HCT116 (cell line): ENCODE results near the gene RTN4RL1. TPM values are rescaled to one million over a fixed set of nuclear protein-coding genes. Genes with fewer than 3 reads are reported as not detected.

ENCODE experiments used
- ATAC-seq: fragments of 200-7000 bp; cut with Tn5 transposase; 2 replicates; pipeline ENCODE4 v1.9.1; 2020; ENCODE audit warnings: mild to moderate bottlenecking, moderate library complexity
- BruUV-seq: library from RNA; stranded (reverse); fragments of 400-500 nt; replicated peaks from 2 replicates; lab custom pipeline; 2021; lab: Mats Ljungman, UMichigan
- CTCF ChIA-PET: fragments of 300-600 bp; sonication (Branson Sonifier 250); formaldehyde crosslinking; loops from one replicate; lab custom pipeline; 2021; ENCODE audit warnings: antibody characterized with exemption; lab: Charles Lee
- POLR2A ChIA-PET: fragments of 300-600, 350-600 bp; sonication (Branson Sonifier 250); formaldehyde crosslinking; loops from one replicate; lab custom pipeline; 2021; ENCODE audit warnings: antibody characterized with exemption; lab: Charles Lee
- RAD21 ChIA-PET, 2 experiments: fragments of 300-600 bp; sonication (Branson Sonifier 250); formaldehyde crosslinking; loops; one replicate each; lab custom pipeline; 2023; ENCODE audit warnings: low total read pairs in 2 of 2; ENCODE audit not compliant: uncharacterized antibody in 2 of 2, unreplicated experiment in 2 of 2, low non-redundant PET in 1 of 2; lab: Charles Lee
- DNase-seq: peaks from one replicate; pipeline ENCODE4 v3.0.0-alpha.2; 2010; ENCODE audit warnings: low read depth, low spot score
- H2AFZ ChIP-seq: fragments of 200-600 bp; shearing (Covaris generic), sonication (generic); 2 replicates; pipeline ENCODE4 v1.6.1; 2017; ENCODE audit warnings: low read depth, mixed run types, mixed read lengths, antibody characterized with exemption, low read length; ENCODE audit not compliant: poor library complexity, severe bottlenecking
- H3K27ac ChIP-seq: 2 replicates; pipeline ENCODE4 v1.5.1; 2012; ENCODE audit warnings: low read depth, low read length
- H3K27me3 ChIP-seq: fragments of 200-600 bp; sonication (generic); 2 replicates; pipeline ENCODE4 v1.6.1; 2016; ENCODE audit warnings: mixed run types, low read length, mixed read lengths; ENCODE audit not compliant: insufficient read depth
- H3K36me3 ChIP-seq, 2 experiments: fragments of 200-500 bp in 1 of 2; fragments of 200-600 bp in 1 of 2; sonication (Bioruptor generic) in 1 of 2; sonication (generic) in 1 of 2; 2 replicates each; pipeline versions ENCODE4 v1.5.1 to v1.6.1; 2014 to 2016; ENCODE audit warnings: low read length in 2 of 2, inconsistent platforms in 1 of 2, mixed read lengths in 1 of 2, mixed run types in 1 of 2; ENCODE audit not compliant: insufficient read depth in 2 of 2, control insufficient read depth in 1 of 2
- H3K4me1 ChIP-seq, 2 experiments: fragments of 200-600 bp in 1 of 2; sonication (generic) in 1 of 2; 2 replicates each; pipeline versions ENCODE4 v1.5.1 to v1.6.1; 2012 to 2017; ENCODE audit warnings: low read length in 2 of 2, inconsistent platforms in 1 of 2, mild to moderate bottlenecking in 1 of 2, mixed read lengths in 1 of 2, mixed run types in 1 of 2, moderate library complexity in 1 of 2; ENCODE audit not compliant: insufficient read depth in 2 of 2, control insufficient read depth in 1 of 2
- H3K4me2 ChIP-seq: fragments of 200-600 bp; sonication (generic); 2 replicates; pipeline ENCODE4 v1.6.1; 2017; ENCODE audit warnings: mixed run types, low read length, mixed read lengths
- H3K4me3 ChIP-seq, 2 experiments: fragments of 200-600 bp in 1 of 2; sonication (generic) in 1 of 2; replicated peaks in 1 of 2; 2 replicates each; pipeline ENCODE4 v1.5.1; 2011 to 2016; ENCODE audit warnings: low read length in 2 of 2, control low read depth in 1 of 2, low read depth in 1 of 2, mild to moderate bottlenecking in 1 of 2, mixed read lengths in 1 of 2, mixed run types in 1 of 2
- H3K79me2 ChIP-seq: fragments of 200-600 bp; sonication (generic); 2 replicates; pipeline ENCODE4 v1.6.1; 2017; ENCODE audit warnings: mild to moderate bottlenecking, mixed run types, low read length, moderate library complexity, mixed read lengths; ENCODE audit not compliant: insufficient read depth
- H3K9ac ChIP-seq: fragments of 200-600 bp; sonication (generic); 2 replicates; pipeline ENCODE4 v1.6.1; 2016; ENCODE audit warnings: low read length, mixed read lengths
- H3K9me2 ChIP-seq: fragments of 200-600 bp; sonication (generic), shearing (Covaris generic); 2 replicates; pipeline ENCODE4 v1.6.1; 2017; ENCODE audit warnings: mixed run types, mild to moderate bottlenecking, moderate library complexity; ENCODE audit not compliant: insufficient read depth
- H3K9me3 ChIP-seq, 2 experiments: fragments of 200-500 bp in 1 of 2; fragments of 200-600 bp in 1 of 2; sonication (Bioruptor generic) in 1 of 2; sonication (generic) in 1 of 2; 2 replicates each; pipeline ENCODE4 v1.6.1; 2014 to 2017; ENCODE audit warnings: low read length in 2 of 2, mixed read lengths in 2 of 2, inconsistent platforms in 1 of 2, low read depth in 1 of 2, mild to moderate bottlenecking in 1 of 2, mixed run types in 1 of 2, moderate library complexity in 1 of 2; ENCODE audit not compliant: control insufficient read depth in 1 of 2, insufficient read depth in 1 of 2
- H4K20me1 ChIP-seq: fragments of 200-600 bp; sonication (generic), shearing (Covaris generic); 2 replicates; pipeline ENCODE4 v1.6.1; 2017; ENCODE audit warnings: mixed run types, mild to moderate bottlenecking, moderate library complexity; ENCODE audit not compliant: insufficient read depth
- CBX3 ChIP-seq: IDR thresholded peaks from 2 replicates; pipeline ENCODE4 v1.6.1; 2012; ENCODE audit warnings: low read depth
- ELF1 ChIP-seq: IDR thresholded peaks from 2 replicates; pipeline ENCODE4 v1.6.1; 2012; ENCODE audit warnings: low read depth, borderline replicate concordance
- EZH2 ChIP-seq: fragments of 200-600 bp; sonication (generic); IDR thresholded peaks from 2 replicates; pipeline ENCODE4 v1.6.1; 2017; ENCODE audit warnings: antibody characterized with exemption, mixed run types
- EZH2phosphoT487 ChIP-seq: fragments of 200-600 bp; IDR thresholded peaks from 2 replicates; pipeline ENCODE4 v1.6.1; 2018; ENCODE audit warnings: antibody characterized with exemption, borderline replicate concordance
- FOSL1 ChIP-seq: IDR thresholded peaks from 2 replicates; pipeline ENCODE4 v1.6.1; 2012; ENCODE audit warnings: low read depth
- JUND ChIP-seq: IDR thresholded peaks from 2 replicates; pipeline ENCODE4 v1.6.1; 2012
- POLR2A ChIP-seq: IDR thresholded peaks from 2 replicates; pipeline ENCODE4 v1.7.0; 2011; ENCODE audit warnings: borderline replicate concordance; ENCODE audit not compliant: insufficient read depth, insufficient read length; ENCODE audit errors: extremely low read depth
- RAD21 ChIP-seq: IDR thresholded peaks from 2 replicates; pipeline ENCODE4 v1.6.1; 2012; ENCODE audit warnings: low read depth, mild to moderate bottlenecking
- SIN3A ChIP-seq: IDR thresholded peaks from 2 replicates; pipeline ENCODE4 v1.6.1; 2012; ENCODE audit warnings: low read depth
- TCF7L2 ChIP-seq: IDR thresholded peaks from 2 replicates; pipeline ENCODE4 v1.7.0; 2011; ENCODE audit warnings: borderline replicate concordance, inconsistent platforms; ENCODE audit not compliant: insufficient read depth, insufficient read length; ENCODE audit errors: extremely low read depth
- YY1 ChIP-seq: IDR thresholded peaks from 2 replicates; pipeline ENCODE4 v1.6.1; 2011; ENCODE audit warnings: low read length, low read depth, moderate library complexity, mild to moderate bottlenecking; ENCODE audit not compliant: insufficient replicate concordance; ENCODE audit errors: extremely low read depth
- ZFX ChIP-seq: fragments of 450-650 bp; IDR thresholded peaks from 2 replicates; pipeline ENCODE4 v1.6.1; 2017
- ZNF274 ChIP-seq: fragments of 200-500 bp; sonication (Bioruptor generic); IDR thresholded peaks from 2 replicates; pipeline ENCODE4 v1.6.1; 2014; ENCODE audit warnings: mild to moderate bottlenecking, low read depth, low read length, inconsistent platforms
- intact Hi-C: fragments of 100-400 bp; cut with micrococcal nuclease; formaldehyde crosslinking; loops from 2 replicates; pipeline ENCODE4 v1.10.0; 2022
- total RNA-seq: library from RNA; stranded (reverse); gene quantifications from one replicate; pipeline ENCODE4 v1.2.1, GENCODE V29; 2021; ENCODE audit not compliant: unreplicated experiment
- TF ChIP-seq, protein P1 (sequence below): IDR thresholded peaks from 2 replicates; pipeline ENCODE4 v1.6.1; 2012
- TF ChIP-seq, protein P2 (sequence below): IDR thresholded peaks from 2 replicates; pipeline ENCODE4 v1.6.1; 2012; ENCODE audit warnings: low read depth
- TF ChIP-seq, protein P3 (sequence below): IDR thresholded peaks from 2 replicates; pipeline ENCODE4 v1.6.1; 2011; ENCODE audit warnings: mild to moderate bottlenecking, low read length, moderate library complexity; ENCODE audit not compliant: insufficient replicate concordance; ENCODE audit errors: extremely low read depth

RTN4RL1 gene
- total RNA-seq, 1 experiment from 2014 or later: 3.7 TPM

DNA sequence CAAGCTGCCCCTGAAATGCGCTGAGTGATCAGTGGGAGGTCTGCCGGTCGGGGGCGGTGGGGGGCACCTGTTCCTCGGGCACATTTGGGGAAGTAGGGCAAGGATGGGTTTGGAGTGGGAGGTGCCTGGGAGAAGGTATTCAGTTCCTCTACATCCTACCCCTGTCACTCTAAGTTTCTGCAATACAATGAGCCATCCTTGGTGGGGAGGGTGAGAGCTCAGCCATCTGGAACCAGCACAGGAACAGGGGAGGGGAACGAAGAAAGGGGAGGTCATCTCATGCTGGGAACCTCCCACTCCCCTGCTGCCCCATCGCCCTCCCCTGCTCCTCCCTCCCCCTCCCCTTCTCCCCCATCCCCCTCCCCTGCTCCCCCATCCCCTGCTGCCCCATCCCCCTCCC is 9.0 kb upstream of the RTN4RL1 start:
- H2AFZ ChIP-seq: no peak overlapping the region
- no TSS peak for BruUV-seq
- intact Hi-C loops: no loop called here
- RAD21 ChIA-PET: no interaction called here
- TF ChIP-seq, protein P1, sequence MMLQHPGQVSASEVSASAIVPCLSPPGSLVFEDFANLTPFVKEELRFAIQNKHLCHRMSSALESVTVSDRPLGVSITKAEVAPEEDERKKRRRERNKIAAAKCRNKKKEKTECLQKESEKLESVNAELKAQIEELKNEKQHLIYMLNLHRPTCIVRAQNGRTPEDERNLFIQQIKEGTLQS: no peak
- no peak for TF ChIP-seq EZH2
- TF ChIP-seq FOSL1: no peak
- TF ChIP-seq ELF1: no peak
- TF ChIP-seq, protein P2, sequence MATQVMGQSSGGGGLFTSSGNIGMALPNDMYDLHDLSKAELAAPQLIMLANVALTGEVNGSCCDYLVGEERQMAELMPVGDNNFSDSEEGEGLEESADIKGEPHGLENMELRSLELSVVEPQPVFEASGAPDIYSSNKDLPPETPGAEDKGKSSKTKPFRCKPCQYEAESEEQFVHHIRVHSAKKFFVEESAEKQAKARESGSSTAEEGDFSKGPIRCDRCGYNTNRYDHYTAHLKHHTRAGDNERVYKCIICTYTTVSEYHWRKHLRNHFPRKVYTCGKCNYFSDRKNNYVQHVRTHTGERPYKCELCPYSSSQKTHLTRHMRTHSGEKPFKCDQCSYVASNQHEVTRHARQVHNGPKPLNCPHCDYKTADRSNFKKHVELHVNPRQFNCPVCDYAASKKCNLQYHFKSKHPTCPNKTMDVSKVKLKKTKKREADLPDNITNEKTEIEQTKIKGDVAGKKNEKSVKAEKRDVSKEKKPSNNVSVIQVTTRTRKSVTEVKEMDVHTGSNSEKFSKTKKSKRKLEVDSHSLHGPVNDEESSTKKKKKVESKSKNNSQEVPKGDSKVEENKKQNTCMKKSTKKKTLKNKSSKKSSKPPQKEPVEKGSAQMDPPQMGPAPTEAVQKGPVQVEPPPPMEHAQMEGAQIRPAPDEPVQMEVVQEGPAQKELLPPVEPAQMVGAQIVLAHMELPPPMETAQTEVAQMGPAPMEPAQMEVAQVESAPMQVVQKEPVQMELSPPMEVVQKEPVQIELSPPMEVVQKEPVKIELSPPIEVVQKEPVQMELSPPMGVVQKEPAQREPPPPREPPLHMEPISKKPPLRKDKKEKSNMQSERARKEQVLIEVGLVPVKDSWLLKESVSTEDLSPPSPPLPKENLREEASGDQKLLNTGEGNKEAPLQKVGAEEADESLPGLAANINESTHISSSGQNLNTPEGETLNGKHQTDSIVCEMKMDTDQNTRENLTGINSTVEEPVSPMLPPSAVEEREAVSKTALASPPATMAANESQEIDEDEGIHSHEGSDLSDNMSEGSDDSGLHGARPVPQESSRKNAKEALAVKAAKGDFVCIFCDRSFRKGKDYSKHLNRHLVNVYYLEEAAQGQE: no peak
- TF ChIP-seq CBX3: no peak
- TF ChIP-seq TCF7L2: no peak
- TF ChIP-seq ZNF274: no peak
- TF ChIP-seq POLR2A: no peak
- no peak for TF ChIP-seq EZH2phosphoT487
- TF ChIP-seq JUND: no peak
- TF ChIP-seq SIN3A: no peak
- no peak for TF ChIP-seq RAD21
- TF ChIP-seq YY1: no peak
- no peak for TF ChIP-seq ZFX
- TF ChIP-seq, protein P3, sequence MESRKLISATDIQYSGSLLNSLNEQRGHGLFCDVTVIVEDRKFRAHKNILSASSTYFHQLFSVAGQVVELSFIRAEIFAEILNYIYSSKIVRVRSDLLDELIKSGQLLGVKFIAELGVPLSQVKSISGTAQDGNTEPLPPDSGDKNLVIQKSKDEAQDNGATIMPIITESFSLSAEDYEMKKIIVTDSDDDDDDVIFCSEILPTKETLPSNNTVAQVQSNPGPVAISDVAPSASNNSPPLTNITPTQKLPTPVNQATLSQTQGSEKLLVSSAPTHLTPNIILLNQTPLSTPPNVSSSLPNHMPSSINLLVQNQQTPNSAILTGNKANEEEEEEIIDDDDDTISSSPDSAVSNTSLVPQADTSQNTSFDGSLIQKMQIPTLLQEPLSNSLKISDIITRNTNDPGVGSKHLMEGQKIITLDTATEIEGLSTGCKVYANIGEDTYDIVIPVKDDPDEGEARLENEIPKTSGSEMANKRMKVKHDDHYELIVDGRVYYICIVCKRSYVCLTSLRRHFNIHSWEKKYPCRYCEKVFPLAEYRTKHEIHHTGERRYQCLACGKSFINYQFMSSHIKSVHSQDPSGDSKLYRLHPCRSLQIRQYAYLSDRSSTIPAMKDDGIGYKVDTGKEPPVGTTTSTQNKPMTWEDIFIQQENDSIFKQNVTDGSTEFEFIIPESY: no peak
- POLR2A ChIA-PET: interaction anchor here (0.7 kb wide), 1 partner anchor 193 kb away, joined by 4 read pairs; no protein-coding TSS in a partner anchor
- H4K20me1 ChIP-seq: no peaks in the 10 kb centered on the region
- H3K36me3 ChIP-seq: no peaks in the 10 kb centered on the region; a peak in 1 of 4 replicates
- H3K79me2 ChIP-seq: peaks cover 9% of the 10 kb centered on the region; the same call in 1 of the 2 replicates
- H3K9me2 ChIP-seq: no peaks in the 10 kb centered on the region
- H3K4me3 ChIP-seq: no peak overlapping the region
- no peak for DNase-seq
- ATAC-seq: no peak
- H3K4me2 ChIP-seq: no peak overlapping the region
- H3K9me3 ChIP-seq: no peaks in the 10 kb centered on the region
- CTCF ChIA-PET: no interaction called here
- H3K4me1 ChIP-seq: peaks cover 11 to 12% of the 10 kb centered on the region in 2 experiments; a peak in 3 of 4 replicates
- no peaks in the 10 kb centered on the region for H3K27me3 ChIP-seq
- no peak overlapping the region for H3K27ac ChIP-seq
- H3K9ac ChIP-seq: no peak overlapping the region
